Measurements from ENCODE around the gene TRIM69.
"Not testable (repeated sequence)": the region's sequence is repeated elsewhere in the genome, so short reads cannot be mapped to it uniquely, and the experiment has no call there.

Gene TRIM69

GRCh38 chr15:44736181-44736765 lies at the start of gene TRIM69:
Gene TRIM69 (plus strand): TSS chr15:44736528. CDS start chr15:44736705, 177 bp downstream.
- DNase-seq: no peak

DNA sequence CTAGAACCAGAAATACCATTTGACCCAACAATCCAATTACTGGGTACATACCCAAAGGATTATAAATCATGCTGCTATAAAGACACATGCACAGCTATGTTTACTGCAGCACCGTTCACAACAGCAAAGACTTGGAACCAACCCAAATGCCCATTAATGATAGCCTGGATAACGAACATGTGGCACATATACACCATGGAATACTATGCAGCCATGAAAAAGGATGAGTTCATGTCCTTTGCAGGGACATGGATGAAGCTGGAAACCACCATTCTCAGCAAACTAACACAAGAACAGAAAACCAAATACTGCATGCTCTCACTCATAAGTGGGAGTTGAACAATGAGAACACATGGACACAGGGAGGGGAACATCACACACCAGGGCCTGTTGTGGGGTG lies 47.0 kb upstream of the TRIM69 start:
- DNase-seq: not testable (repeated sequence)

- DNase-seq: not testable (repeated sequence)
These were observed 46.1 kb upstream of the TRIM69 start for GRCh38 chr15:44690245-44690644.

- DNase-seq: no peak
These were observed 43.7 kb upstream of the TRIM69 start for GRCh38 chr15:44692659-44693058.

GRCh38 chr15:44694416-44694815 lies 41.9 kb upstream of the TRIM69 start:
- DNase-seq: no peak

DNA sequence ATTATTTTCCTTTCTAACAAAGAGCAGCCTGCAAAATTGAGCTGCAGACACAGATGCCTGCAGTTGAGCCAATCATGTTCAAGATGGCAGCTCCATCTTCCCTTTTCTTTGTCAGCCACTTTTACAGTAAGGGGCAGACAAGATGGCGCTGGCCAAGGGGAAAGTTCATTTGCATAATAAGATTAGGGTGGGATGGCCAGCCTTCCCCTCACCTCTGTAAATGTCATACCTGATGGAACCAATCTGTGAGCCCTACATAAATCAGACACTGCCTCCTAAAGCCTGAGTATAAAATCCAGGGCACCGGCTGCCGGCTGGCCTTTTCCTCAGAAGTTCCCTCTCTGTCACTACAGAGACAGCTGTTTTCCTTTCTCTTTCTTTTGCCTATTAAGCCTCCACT lies 41.0 kb upstream of the TRIM69 start:
- DNase-seq: no peak

DNA sequence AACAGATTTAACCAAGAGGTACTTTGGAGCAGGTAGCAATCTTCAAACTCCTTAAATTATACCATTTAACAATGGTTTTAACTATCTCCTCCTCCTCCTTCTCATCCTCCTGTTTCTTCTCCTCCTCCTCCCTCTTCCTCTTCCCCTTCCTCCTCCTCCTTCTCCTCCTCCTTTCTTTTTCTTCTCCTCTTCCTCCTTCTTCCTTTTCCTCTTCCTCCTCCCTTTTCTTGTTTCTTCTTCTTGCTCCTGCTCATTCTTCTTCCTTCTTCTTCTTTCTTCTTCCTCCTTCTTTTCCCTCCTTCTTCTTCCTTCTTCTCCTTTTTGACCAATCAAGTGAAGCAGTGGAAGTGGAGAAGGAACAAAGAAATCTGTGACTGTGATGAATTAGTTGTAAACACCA lies 39.3 kb upstream of the TRIM69 start:
- DNase-seq: no peak

DNA sequence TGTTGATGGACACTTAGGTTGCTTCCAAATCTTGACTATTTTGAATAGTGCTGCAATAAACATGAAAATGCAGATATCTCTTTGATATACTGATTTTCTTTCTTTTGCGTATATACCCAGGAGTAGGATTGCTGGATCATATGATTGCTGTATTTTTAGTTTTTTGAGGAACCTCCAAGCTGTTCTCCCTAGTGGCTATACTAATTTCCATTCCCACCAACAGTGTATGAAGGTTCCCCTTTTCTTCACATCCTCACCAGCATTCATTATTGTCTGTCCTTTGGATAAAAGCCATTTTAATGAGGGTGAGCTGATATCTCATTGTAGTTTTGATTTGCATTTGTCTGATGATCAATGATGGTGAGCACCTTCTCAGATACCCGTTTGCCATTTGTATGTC lies 37.7 kb upstream of the TRIM69 start:
- DNase-seq: no peak

- DNase-seq: not testable (repeated sequence)
These were observed 35.7 kb upstream of the TRIM69 start for GRCh38 chr15:44700676-44701075.

DNA sequence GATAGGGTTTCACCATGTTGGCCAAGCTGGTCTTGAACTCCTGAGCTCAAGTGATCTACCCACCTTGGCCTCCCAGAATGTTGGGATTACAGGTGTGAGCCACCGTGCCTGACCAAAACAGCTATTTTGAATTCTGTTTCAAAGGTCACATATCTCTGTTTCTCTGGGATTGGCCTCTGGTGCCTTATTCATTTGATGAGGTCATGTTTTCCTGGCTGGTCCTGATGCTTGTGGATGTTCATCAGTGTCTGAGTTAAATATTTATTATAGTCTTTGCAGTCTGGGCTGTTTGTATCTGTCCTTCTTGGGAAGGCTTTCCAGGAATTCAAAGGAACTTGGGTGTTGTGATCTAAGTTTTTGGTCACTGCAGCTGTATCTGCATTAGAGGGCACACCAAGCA lies 30.3 kb upstream of the TRIM69 start:
- no peak for DNase-seq

GRCh38 chr15:44706401-44706800 lies 29.9 kb upstream of the TRIM69 start:
- DNase-seq: no peak

GRCh38 chr15:44706946-44707636 lies 29.2 kb upstream of the TRIM69 start:
- DNase-seq: no peak

- DNase-seq: no peak
These were observed 25.9 kb upstream of the TRIM69 start for GRCh38 chr15:44710236-44711095.

DNA sequence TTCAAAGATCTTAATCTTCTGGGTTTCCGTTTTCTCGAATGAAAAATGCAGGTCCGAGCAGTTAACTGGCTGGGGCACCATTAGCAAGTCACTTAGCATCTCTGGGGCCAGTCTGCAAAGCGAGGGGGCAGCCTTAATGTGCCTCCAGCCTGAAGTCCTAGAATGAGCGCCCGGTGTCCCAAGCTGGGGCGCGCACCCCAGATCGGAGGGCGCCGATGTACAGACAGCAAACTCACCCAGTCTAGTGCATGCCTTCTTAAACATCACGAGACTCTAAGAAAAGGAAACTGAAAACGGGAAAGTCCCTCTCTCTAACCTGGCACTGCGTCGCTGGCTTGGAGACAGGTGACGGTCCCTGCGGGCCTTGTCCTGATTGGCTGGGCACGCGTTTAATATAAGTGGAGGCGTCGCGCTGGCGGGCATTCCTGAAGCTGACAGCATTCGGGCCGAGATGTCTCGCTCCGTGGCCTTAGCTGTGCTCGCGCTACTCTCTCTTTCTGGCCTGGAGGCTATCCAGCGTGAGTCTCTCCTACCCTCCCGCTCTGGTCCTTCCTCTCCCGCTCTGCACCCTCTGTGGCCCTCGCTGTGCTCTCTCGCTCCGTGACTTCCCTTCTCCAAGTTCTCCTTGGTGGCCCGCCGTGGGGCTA lies 25.1 kb upstream of the TRIM69 start, which contains the start of the genes B2M and PATL2:
B2M (plus strand) TSS at position 422 of the 647 bp plus-strand sequence; CDS start at position 452, 30 bp downstream.
PATL2 (minus strand) TSS at position 228 of the 647 bp plus-strand sequence. CDS start 34,833 bp downstream, outside the sequence.
- DNase-seq: peak; percentile 93

DNA sequence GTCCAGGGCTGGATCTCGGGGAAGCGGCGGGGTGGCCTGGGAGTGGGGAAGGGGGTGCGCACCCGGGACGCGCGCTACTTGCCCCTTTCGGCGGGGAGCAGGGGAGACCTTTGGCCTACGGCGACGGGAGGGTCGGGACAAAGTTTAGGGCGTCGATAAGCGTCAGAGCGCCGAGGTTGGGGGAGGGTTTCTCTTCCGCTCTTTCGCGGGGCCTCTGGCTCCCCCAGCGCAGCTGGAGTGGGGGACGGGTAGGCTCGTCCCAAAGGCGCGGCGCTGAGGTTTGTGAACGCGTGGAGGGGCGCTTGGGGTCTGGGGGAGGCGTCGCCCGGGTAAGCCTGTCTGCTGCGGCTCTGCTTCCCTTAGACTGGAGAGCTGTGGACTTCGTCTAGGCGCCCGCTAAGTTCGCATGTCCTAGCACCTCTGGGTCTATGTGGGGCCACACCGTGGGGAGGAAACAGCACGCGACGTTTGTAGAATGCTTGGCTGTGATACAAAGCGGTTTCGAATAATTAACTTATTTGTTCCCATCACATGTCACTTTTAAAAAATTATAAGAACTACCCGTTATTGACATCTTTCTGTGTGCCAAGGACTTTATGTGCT lies 24.5 kb upstream of the TRIM69 start:
- DNase-seq: no peak

- no peak for DNase-seq
These were observed 23.9 kb upstream of the TRIM69 start for GRCh38 chr15:44712346-44713005.

GRCh38 chr15:44713006-44713966 lies 23.0 kb upstream of the TRIM69 start:
- DNase-seq: no peak

DNA sequence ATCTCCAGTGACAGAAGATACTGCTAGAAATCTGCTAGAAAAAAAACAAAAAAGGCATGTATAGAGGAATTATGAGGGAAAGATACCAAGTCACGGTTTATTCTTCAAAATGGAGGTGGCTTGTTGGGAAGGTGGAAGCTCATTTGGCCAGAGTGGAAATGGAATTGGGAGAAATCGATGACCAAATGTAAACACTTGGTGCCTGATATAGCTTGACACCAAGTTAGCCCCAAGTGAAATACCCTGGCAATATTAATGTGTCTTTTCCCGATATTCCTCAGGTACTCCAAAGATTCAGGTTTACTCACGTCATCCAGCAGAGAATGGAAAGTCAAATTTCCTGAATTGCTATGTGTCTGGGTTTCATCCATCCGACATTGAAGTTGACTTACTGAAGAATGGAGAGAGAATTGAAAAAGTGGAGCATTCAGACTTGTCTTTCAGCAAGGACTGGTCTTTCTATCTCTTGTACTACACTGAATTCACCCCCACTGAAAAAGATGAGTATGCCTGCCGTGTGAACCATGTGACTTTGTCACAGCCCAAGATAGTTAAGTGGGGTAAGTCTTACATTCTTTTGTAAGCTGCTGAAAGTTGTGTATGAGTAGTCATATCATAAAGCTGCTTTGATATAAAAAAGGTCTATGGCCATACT lies 21.1 kb upstream of the TRIM69 start:
- DNase-seq: no peak

DNA sequence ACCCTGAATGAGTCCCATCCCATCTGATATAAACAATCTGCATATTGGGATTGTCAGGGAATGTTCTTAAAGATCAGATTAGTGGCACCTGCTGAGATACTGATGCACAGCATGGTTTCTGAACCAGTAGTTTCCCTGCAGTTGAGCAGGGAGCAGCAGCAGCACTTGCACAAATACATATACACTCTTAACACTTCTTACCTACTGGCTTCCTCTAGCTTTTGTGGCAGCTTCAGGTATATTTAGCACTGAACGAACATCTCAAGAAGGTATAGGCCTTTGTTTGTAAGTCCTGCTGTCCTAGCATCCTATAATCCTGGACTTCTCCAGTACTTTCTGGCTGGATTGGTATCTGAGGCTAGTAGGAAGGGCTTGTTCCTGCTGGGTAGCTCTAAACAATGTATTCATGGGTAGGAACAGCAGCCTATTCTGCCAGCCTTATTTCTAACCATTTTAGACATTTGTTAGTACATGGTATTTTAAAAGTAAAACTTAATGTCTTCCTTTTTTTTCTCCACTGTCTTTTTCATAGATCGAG lies 20.5 kb upstream of the TRIM69 start:
- no peak for DNase-seq

Data from GOT3 (cell line).